GM12878 (cell line): ENCODE measurements around the gene SOAT2. TPM values are rescaled to one million over a fixed set of nuclear protein-coding genes. Genes with fewer than 3 reads are reported as not detected.

Source experiments
- ATF7 ChIP-seq: fragments of 450-650 bp; IDR thresholded peaks from 2 replicates; pipeline ENCODE4 v1.6.1; 2016; ENCODE audit warnings: low read depth, mild to moderate bottlenecking
- CBX3 ChIP-seq: fragments of 200-600 bp; sonication (generic); IDR thresholded peaks from 2 replicates; pipeline ENCODE4 v1.6.1; 2016; ENCODE audit warnings: low read depth, borderline replicate concordance
- CREM ChIP-seq: IDR thresholded peaks from 2 replicates; pipeline ENCODE4 v1.6.1; 2014; ENCODE audit warnings: antibody characterized with exemption, low read depth
- IKZF1 ChIP-seq: fragments of 450-650 bp; conservative IDR thresholded peaks from 2 replicates; pipeline ENCODE4 v1.6.1; 2017; ENCODE audit warnings: antibody characterized with exemption, mild to moderate bottlenecking
- JUND ChIP-seq: IDR thresholded peaks from 2 replicates; pipeline ENCODE4 v1.6.1; 2012; ENCODE audit warnings: low read depth, mild to moderate bottlenecking, low read length, improper control_type of control experiment, moderate library complexity
- KLF5 ChIP-seq: fragments of 450-650 bp; IDR thresholded peaks from 2 replicates; pipeline ENCODE4 v1.6.1; 2014; ENCODE audit warnings: mild to moderate bottlenecking; ENCODE audit not compliant: partially characterized antibody
- MTA2 ChIP-seq: fragments of 450-650 bp; IDR thresholded peaks from 2 replicates; pipeline ENCODE4 v1.6.1; 2016; ENCODE audit warnings: low read depth, mild to moderate bottlenecking, moderate library complexity
- NBN ChIP-seq: fragments of 450-650 bp; IDR thresholded peaks from 2 replicates; pipeline ENCODE4 v1.6.1; 2016
- RAD21 ChIP-seq: IDR thresholded peaks from 2 replicates; pipeline ENCODE4 v1.6.1; 2011; ENCODE audit warnings: mild to moderate bottlenecking, low read depth, low read length, moderate library complexity; ENCODE audit not compliant: insufficient read depth
- SMAD1 ChIP-seq: fragments of 450-650 bp; IDR thresholded peaks from 2 replicates; pipeline ENCODE4 v1.6.1; 2018; ENCODE audit warnings: mild to moderate bottlenecking, low read depth; ENCODE audit not compliant: partially characterized antibody
- SMC3 ChIP-seq: IDR thresholded peaks from 2 replicates; pipeline ENCODE4 v1.6.1; 2011; ENCODE audit warnings: low read length, improper control_type of control experiment, borderline replicate concordance
- YBX1 ChIP-seq: fragments of 450-650 bp; IDR thresholded peaks from 2 replicates; pipeline ENCODE4 v1.6.1; 2016; ENCODE audit warnings: antibody characterized with exemption
- ZNF24 ChIP-seq: fragments of 450-650 bp; IDR thresholded peaks from 2 replicates; pipeline ENCODE4 v1.6.1; 2017; ENCODE audit warnings: antibody characterized with exemption, mild to moderate bottlenecking
- polyA plus RNA-seq, 11 experiments: library from polyadenylated mRNA; depleted of rRNA in 4 of 11; unstranded in 6 of 11; stranded (reverse) in 5 of 11; fragments of >200 nt; fragmentation: Nextera tagmentation in 4 of 11; fragmentation: Illumina TruSeq in 1 of 11; extraction: Ambion mirVana in 4 of 11; extraction: Trizol in 1 of 11; gene quantifications; 1 replicate in 1 of 11; 2 replicates in 10 of 11; pipeline versions ENCODE4 v1.2.1 to v1.2.3, GENCODE V29; 2011 to 2016; ENCODE audit warnings: inconsistent platforms in 2 of 11, missing spikeins in 2 of 11, low read depth in 1 of 11
- total RNA-seq, 4 experiments: library from RNA; depleted of rRNA in 3 of 4; stranded (reverse); fragments of >200 nt in 3 of 4; fragmentation: Illumina TruSeq in 1 of 4; extraction: Trizol in 1 of 4; gene quantifications; 2 replicates each; pipeline versions ENCODE4 v1.2.1 to v1.2.3, GENCODE V29; 2013 to 2021
- TF ChIP-seq, protein P1 (sequence below): fragments of 450-650 bp; IDR thresholded peaks from 2 replicates; pipeline ENCODE4 v1.6.1; 2017; ENCODE audit warnings: mild to moderate bottlenecking, moderate library complexity
- TF ChIP-seq, protein P2 (sequence below): IDR thresholded peaks from 2 replicates; pipeline ENCODE4 v1.6.1; 2012; ENCODE audit warnings: low read depth, low read length, improper control_type of control experiment
- TF ChIP-seq, protein P3 (sequence below), 3 experiments: IDR thresholded peaks in 2 of 3; conservative IDR thresholded peaks in 1 of 3; 2 replicates each; pipeline ENCODE4 v1.5.1; 2011; ENCODE audit warnings: low read depth in 3 of 3, low read length in 3 of 3, mild to moderate bottlenecking in 3 of 3, control low read depth in 2 of 3, moderate library complexity in 2 of 3, inconsistent platforms in 1 of 3, mixed read lengths in 1 of 3; ENCODE audit not compliant: control insufficient read depth in 2 of 3, insufficient read depth in 1 of 3; ENCODE audit errors: extremely low read depth in 1 of 3
- TF ChIP-seq, protein P4 (sequence below): IDR thresholded peaks from 2 replicates; pipeline ENCODE4 v1.6.1; 2012; ENCODE audit warnings: low read depth, low read length, improper control_type of control experiment
- TF ChIP-seq, protein P5 (sequence below): IDR thresholded peaks from 2 replicates; pipeline ENCODE4 v1.6.1; 2011; ENCODE audit warnings: low read depth, low read length, improper control_type of control experiment, borderline replicate concordance

SOAT2 gene
- total and polyA plus RNA-seq, 10 of the 15 experiments (the other 5 are each of a cell fraction or from before 2014, with no cell fraction given), result 0.08 to 1.7 (median 0.69) TPM

DNA sequence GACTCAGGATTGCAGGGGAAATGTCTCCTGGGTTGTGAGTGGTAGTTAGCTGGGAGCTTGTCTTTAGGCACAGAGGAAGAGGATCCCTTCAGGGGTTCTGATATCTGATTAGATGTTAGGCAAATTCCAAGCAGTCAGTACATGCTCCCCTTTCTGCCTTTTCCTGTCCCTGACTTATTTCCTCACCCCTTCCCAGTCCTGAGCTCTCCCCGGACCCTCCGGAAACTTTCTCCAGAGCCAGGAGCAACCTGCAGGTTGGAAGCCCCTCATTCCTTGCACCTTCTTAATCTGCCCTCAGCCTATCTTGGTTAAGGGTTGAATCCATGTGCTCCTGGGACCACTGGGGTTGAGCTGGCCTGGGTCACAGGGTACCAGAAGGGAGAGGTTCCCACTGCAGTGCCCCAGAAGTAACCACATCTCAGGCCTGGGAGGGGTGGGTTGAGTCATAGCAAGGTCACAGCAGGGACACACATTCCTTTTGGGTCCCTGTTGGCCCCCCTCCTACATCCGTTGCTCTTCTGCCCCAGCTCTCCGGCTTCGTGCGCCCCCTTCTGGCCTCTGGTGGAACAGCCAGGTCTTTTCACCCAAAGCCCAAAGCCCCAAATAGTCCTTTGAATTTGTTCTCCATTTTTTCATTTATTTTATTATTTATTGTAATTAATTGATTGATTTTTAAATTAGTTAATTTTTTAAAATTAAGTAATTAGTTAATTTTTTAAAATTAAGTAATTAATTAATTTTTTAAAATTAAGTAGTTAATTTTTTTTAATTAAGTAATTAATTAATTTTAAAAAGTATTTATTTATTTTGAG lies 4.0 kb upstream of the SOAT2 start (continued):
- TF ChIP-seq, protein P1, sequence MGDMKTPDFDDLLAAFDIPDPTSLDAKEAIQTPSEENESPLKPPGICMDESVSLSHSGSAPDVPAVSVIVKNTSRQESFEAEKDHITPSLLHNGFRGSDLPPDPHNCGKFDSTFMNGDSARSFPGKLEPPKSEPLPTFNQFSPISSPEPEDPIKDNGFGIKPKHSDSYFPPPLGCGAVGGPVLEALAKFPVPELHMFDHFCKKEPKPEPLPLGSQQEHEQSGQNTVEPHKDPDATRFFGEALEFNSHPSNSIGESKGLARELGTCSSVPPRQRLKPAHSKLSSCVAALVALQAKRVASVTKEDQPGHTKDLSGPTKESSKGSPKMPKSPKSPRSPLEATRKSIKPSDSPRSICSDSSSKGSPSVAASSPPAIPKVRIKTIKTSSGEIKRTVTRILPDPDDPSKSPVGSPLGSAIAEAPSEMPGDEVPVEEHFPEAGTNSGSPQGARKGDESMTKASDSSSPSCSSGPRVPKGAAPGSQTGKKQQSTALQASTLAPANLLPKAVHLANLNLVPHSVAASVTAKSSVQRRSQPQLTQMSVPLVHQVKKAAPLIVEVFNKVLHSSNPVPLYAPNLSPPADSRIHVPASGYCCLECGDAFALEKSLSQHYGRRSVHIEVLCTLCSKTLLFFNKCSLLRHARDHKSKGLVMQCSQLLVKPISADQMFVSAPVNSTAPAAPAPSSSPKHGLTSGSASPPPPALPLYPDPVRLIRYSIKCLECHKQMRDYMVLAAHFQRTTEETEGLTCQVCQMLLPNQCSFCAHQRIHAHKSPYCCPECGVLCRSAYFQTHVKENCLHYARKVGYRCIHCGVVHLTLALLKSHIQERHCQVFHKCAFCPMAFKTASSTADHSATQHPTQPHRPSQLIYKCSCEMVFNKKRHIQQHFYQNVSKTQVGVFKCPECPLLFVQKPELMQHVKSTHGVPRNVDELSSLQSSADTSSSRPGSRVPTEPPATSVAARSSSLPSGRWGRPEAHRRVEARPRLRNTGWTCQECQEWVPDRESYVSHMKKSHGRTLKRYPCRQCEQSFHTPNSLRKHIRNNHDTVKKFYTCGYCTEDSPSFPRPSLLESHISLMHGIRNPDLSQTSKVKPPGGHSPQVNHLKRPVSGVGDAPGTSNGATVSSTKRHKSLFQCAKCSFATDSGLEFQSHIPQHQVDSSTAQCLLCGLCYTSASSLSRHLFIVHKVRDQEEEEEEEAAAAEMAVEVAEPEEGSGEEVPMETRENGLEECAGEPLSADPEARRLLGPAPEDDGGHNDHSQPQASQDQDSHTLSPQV, result no peak
- TF ChIP-seq JUND, result no peak
- peak; percentile 65; the same call in 1 of the 2 replicates for TF ChIP-seq MTA2
- no peak for TF ChIP-seq CREM
- TF ChIP-seq, protein P2, sequence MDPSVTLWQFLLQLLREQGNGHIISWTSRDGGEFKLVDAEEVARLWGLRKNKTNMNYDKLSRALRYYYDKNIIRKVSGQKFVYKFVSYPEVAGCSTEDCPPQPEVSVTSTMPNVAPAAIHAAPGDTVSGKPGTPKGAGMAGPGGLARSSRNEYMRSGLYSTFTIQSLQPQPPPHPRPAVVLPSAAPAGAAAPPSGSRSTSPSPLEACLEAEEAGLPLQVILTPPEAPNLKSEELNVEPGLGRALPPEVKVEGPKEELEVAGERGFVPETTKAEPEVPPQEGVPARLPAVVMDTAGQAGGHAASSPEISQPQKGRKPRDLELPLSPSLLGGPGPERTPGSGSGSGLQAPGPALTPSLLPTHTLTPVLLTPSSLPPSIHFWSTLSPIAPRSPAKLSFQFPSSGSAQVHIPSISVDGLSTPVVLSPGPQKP, result no peak
- TF ChIP-seq NBN, result no peak
- TF ChIP-seq, protein P3, sequence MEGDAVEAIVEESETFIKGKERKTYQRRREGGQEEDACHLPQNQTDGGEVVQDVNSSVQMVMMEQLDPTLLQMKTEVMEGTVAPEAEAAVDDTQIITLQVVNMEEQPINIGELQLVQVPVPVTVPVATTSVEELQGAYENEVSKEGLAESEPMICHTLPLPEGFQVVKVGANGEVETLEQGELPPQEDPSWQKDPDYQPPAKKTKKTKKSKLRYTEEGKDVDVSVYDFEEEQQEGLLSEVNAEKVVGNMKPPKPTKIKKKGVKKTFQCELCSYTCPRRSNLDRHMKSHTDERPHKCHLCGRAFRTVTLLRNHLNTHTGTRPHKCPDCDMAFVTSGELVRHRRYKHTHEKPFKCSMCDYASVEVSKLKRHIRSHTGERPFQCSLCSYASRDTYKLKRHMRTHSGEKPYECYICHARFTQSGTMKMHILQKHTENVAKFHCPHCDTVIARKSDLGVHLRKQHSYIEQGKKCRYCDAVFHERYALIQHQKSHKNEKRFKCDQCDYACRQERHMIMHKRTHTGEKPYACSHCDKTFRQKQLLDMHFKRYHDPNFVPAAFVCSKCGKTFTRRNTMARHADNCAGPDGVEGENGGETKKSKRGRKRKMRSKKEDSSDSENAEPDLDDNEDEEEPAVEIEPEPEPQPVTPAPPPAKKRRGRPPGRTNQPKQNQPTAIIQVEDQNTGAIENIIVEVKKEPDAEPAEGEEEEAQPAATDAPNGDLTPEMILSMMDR (IDR thresholded peaks at IDR 0.05 in 2 of 3, conservative IDR thresholded peaks at IDR 0.05 in 1 of 3; ENCODE audit: control insufficient read depth in 2 of 3, extremely low read depth in 1 of 3, insufficient read depth in 1 of 3, low read depth in 3 of 3, low read length in 3 of 3), result peak; percentile 83 to 94 (median 89)
- TF ChIP-seq KLF5, result no peak
- TF ChIP-seq ZNF24, result no peak
- peak; percentile 57; the same call in 1 of the 2 replicates for TF ChIP-seq IKZF1
- peak; percentile 86 for TF ChIP-seq RAD21
- no peak for TF ChIP-seq CBX3
- TF ChIP-seq ATF7, result peak; percentile 17; the same call in 1 of the 2 replicates
- TF ChIP-seq, protein P4, sequence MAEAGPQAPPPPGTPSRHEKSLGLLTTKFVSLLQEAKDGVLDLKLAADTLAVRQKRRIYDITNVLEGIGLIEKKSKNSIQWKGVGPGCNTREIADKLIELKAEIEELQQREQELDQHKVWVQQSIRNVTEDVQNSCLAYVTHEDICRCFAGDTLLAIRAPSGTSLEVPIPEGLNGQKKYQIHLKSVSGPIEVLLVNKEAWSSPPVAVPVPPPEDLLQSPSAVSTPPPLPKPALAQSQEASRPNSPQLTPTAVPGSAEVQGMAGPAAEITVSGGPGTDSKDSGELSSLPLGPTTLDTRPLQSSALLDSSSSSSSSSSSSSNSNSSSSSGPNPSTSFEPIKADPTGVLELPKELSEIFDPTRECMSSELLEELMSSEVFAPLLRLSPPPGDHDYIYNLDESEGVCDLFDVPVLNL, result no peak
- TF ChIP-seq YBX1, result no peak
- TF ChIP-seq SMAD1, result no peak
- TF ChIP-seq, protein P5, sequence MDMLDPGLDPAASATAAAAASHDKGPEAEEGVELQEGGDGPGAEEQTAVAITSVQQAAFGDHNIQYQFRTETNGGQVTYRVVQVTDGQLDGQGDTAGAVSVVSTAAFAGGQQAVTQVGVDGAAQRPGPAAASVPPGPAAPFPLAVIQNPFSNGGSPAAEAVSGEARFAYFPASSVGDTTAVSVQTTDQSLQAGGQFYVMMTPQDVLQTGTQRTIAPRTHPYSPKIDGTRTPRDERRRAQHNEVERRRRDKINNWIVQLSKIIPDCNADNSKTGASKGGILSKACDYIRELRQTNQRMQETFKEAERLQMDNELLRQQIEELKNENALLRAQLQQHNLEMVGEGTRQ, result no peak
- TF ChIP-seq SMC3, result peak; percentile 85
